Epithelial cell of prostate (primary cell): ENCODE measurements around the gene ABCB8.

Experiments used
- DNase-seq: peaks from one replicate; pipeline ENCODE4 v3.0.0-alpha.2; 2011; ENCODE audit warnings: low read depth, low spot score
- H3K27ac ChIP-seq: fragments of 450-650 bp; 2 replicates; pipeline ENCODE4 v1.5.1; 2017; ENCODE audit warnings: mild to moderate bottlenecking

Gene ABCB8

GRCh38 chr7:151095123-151095797, 67.0 kb downstream of the ABCB8 start:
- H3K27ac ChIP-seq, result no peak overlapping the region
- DNase-seq, result no peak

DNA sequence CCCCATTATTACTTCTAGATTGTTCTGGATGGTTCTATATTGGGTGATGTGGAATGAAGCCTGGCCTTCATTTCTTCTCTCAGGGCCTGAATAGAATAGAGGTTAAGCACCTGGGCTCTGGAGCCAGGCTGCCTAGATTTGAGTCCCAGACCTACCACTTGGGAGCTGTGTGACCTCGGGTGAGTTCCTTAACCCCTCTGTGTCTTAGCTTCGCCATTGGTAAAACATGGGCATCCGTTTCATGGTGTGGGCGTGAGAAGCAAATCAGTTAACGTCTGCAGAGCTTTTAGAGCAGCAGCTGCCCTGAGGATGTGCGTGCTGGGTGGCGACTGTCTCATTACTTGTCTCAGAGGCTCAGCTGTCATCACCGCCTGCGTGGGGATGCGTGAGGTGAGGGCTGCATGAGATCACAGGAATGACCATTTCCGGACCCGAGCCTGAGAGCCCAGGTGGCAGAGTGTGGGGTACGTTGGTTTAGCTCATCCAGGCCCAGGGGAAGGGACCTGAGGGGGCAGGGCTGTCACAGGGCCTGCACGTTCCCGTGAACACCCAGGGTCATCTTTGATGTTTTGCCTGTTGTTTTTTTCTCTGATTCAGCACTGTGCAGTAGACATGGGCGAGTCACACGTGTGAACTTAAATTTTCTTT, 67.7 kb downstream of the ABCB8 start:
- DNase-seq, result no peak
- H3K27ac ChIP-seq, result no peak overlapping the region
